ENCODE measurements around the gene LPCAT3. TPM values are rescaled to one million over a fixed set of nuclear protein-coding genes. Genes with fewer than 3 reads are reported as not detected.

LPCAT3 gene
- total and polyA plus RNA-seq, 2 of the 13 experiments (the other 11 are each of a cell fraction or from before 2014, with no cell fraction given) = 44.5 to 64.3 TPM

- TF ChIP-seq, protein P1, sequence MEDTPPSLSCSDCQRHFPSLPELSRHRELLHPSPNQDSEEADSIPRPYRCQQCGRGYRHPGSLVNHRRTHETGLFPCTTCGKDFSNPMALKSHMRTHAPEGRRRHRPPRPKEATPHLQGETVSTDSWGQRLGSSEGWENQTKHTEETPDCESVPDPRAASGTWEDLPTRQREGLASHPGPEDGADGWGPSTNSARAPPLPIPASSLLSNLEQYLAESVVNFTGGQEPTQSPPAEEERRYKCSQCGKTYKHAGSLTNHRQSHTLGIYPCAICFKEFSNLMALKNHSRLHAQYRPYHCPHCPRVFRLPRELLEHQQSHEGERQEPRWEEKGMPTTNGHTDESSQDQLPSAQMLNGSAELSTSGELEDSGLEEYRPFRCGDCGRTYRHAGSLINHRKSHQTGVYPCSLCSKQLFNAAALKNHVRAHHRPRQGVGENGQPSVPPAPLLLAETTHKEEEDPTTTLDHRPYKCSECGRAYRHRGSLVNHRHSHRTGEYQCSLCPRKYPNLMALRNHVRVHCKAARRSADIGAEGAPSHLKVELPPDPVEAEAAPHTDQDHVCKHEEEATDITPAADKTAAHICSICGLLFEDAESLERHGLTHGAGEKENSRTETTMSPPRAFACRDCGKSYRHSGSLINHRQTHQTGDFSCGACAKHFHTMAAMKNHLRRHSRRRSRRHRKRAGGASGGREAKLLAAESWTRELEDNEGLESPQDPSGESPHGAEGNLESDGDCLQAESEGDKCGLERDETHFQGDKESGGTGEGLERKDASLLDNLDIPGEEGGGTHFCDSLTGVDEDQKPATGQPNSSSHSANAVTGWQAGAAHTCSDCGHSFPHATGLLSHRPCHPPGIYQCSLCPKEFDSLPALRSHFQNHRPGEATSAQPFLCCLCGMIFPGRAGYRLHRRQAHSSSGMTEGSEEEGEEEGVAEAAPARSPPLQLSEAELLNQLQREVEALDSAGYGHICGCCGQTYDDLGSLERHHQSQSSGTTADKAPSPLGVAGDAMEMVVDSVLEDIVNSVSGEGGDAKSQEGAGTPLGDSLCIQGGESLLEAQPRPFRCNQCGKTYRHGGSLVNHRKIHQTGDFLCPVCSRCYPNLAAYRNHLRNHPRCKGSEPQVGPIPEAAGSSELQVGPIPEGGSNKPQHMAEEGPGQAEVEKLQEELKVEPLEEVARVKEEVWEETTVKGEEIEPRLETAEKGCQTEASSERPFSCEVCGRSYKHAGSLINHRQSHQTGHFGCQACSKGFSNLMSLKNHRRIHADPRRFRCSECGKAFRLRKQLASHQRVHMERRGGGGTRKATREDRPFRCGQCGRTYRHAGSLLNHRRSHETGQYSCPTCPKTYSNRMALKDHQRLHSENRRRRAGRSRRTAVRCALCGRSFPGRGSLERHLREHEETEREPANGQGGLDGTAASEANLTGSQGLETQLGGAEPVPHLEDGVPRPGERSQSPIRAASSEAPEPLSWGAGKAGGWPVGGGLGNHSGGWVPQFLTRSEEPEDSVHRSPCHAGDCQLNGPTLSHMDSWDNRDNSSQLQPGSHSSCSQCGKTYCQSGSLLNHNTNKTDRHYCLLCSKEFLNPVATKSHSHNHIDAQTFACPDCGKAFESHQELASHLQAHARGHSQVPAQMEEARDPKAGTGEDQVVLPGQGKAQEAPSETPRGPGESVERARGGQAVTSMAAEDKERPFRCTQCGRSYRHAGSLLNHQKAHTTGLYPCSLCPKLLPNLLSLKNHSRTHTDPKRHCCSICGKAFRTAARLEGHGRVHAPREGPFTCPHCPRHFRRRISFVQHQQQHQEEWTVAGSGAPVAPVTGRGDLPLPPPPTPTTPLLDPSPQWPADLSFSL (CRISPR knock-in tag; IDR thresholded peaks at IDR 0.05) = peak; percentile 80; the same call in 1 of the 2 replicates
- TF ChIP-seq ATF4 (CRISPR knock-in tag; IDR thresholded peaks at IDR 0.05) (peak in 1 of 2 experiments; percentile 31; a peak in 1 of 4 replicates), MATR3 (CRISPR knock-in tag; IDR thresholded peaks at IDR 0.05) (no peak), ZNF790 (CRISPR knock-in tag; IDR thresholded peaks at IDR 0.05; ENCODE audit: borderline replicate concordance) (no peak), ATF7-NPFF (CRISPR knock-in tag; IDR thresholded peaks at IDR 0.05; ENCODE audit: low read depth) (0 out of 2 replicates have a peak, but pooled peaks have one; percentile 33), WIZ (CRISPR knock-in tag; IDR thresholded peaks at IDR 0.05) (0 out of 2 replicates have a peak, but pooled peaks have one; percentile 44), HNRNPK (IDR thresholded peaks at IDR 0.05; ENCODE audit: low read depth, low read length, poor library complexity, severe bottlenecking) (no peak), TRIM24 (CRISPR knock-in tag; IDR thresholded peaks at IDR 0.05) (no peak), ZNF34 (CRISPR knock-in tag; IDR thresholded peaks at IDR 0.05; ENCODE audit: borderline replicate concordance) (no peak), ZKSCAN1 (IDR thresholded peaks at IDR 0.05; ENCODE audit: low read length) (no peak), CREM (IDR thresholded peaks at IDR 0.05) (peak; percentile 66; the same call in 1 of the 2 replicates), CREM (CRISPR knock-in tag; IDR thresholded peaks at IDR 0.05) (no peak), CBX2 (IDR thresholded peaks at IDR 0.05; ENCODE audit: low read depth, low read length) (no peak), CBX2 (CRISPR knock-in tag; IDR thresholded peaks at IDR 0.05; ENCODE audit: low read depth) (no peak), ZMAT5 (CRISPR knock-in tag; IDR thresholded peaks at IDR 0.05; ENCODE audit: borderline replicate concordance, low read depth) (no peak), ZNF552 (CRISPR knock-in tag; IDR thresholded peaks at IDR 0.05; ENCODE audit: borderline replicate concordance) (no peak), FOSL1 (CRISPR knock-in tag; IDR thresholded peaks at IDR 0.05; ENCODE audit: borderline replicate concordance) (no peak), TCF12 (IDR thresholded peaks at IDR 0.05) (no peak), TCF12 (CRISPR knock-in tag; IDR thresholded peaks at IDR 0.05) (0 out of 2 replicates have a peak, but pooled peaks have one; percentile 38)
- TF ChIP-seq, protein P2, sequence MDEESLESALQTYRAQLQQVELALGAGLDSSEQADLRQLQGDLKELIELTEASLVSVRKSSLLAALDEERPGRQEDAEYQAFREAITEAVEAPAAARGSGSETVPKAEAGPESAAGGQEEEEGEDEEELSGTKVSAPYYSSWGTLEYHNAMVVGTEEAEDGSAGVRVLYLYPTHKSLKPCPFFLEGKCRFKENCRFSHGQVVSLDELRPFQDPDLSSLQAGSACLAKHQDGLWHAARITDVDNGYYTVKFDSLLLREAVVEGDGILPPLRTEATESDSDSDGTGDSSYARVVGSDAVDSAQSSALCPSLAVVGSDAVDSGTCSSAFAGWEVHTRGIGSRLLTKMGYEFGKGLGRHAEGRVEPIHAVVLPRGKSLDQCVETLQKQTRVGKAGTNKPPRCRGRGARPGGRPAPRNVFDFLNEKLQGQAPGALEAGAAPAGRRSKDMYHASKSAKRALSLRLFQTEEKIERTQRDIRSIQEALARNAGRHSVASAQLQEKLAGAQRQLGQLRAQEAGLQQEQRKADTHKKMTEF (CRISPR knock-in tag; IDR thresholded peaks at IDR 0.05) = peak; percentile 40; the same call in 1 of the 2 replicates
Observed at GRCh38 chr12:6981152-6982052, 36.9 kb downstream of the LPCAT3 start (continued).

All from HepG2 (cell line).